HTERT RPE-1 (cell line): ENCODE results near the gene VCX2.
"Not testable (repeated sequence)": the region's sequence is repeated elsewhere in the genome, so short reads cannot be mapped to it uniquely, and the experiment has no call there.

ENCODE experiments used
- in situ Hi-C: fragments of 300-500 bp; cut with MboI; formaldehyde crosslinking; loops from 4 replicates; pipeline ENCODE4 v1.14.3; 2020; ENCODE audit warnings: low sequenced_read_pairs

VCX2 gene

GRCh38 chrX:8125566-8125965 lies 45.5 kb downstream of the VCX2 start:
- in situ Hi-C loops, result no loop called here

DNA sequence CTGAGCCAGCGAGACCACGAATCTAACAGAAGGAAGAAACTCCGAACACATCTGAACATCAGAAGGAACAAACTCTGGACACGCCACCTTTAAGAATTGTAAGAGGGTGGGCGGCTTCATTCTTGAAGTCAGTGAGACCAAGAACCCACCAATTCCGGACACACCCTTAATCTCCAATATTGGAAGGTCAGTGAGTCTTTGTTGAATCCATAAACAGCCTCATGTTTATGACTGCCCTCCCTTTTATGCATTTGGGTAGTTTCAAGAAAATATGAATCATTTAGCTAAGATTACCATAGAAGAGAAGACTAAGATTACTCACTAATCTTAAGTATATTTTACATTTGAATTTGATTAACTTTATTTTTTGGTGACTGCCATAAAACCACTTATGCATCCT lies 48.5 kb downstream of the VCX2 start:
- in situ Hi-C loops, result no loop called here

DNA sequence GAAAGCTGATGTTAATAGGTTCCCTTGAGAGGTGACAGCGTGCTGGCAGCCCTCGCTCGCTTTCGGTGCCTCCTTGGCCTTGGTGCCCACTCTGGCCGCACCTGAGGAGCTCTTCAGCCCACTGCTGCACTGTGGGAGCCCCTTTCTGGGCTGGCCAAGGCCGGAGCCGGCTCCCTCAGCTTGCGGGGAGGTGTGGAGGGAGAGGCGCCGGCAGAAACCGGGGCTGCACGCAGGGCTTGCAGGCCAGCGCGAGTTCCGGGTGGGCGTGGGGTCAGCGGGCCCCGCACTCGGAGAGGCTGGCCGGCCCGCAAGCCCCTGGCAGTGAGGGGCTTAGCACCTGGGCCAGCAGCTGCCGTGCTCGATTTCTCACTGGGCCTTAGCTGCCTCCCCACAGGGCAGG lies 49.7 kb downstream of the VCX2 start:
- in situ Hi-C loops, result not testable (repeated sequence)
